Tibial nerve (tissue), 3 donors: ENCODE results near the gene SF3B4.

Experiments
- CTCF ChIP-seq, 5 experiments: fragments of 200-600 bp in 3 of 5; fragments of 450-650 bp in 2 of 5; sonication (generic) in 3 of 5; IDR thresholded peaks; one replicate each; pipeline ENCODE4 v1.5.1; 2016 to 2019; ENCODE audit warnings: antibody characterized with exemption in 5 of 5, mild to moderate bottlenecking in 3 of 5, moderate library complexity in 2 of 5
- POLR2A ChIP-seq, 2 donors: fragments of 450-650 bp; IDR thresholded peaks; one replicate each; pipeline ENCODE4 v1.6.1; 2017; ENCODE audit warnings: antibody characterized with exemption in 2 of 2, mild to moderate bottlenecking in 2 of 2, moderate library complexity in 2 of 2

GRCh38 chr1:149877211-149877946, 50.2 kb downstream of the SF3B4 start:
- TF ChIP-seq POLR2A (IDR thresholded peaks at IDR 0.05): no peak
- TF ChIP-seq CTCF (IDR thresholded peaks at IDR 0.05): no peak
